ENCODE measurements around the gene MGA.

MGA gene

GRCh38 chr15:41789236-41789635 lies 129.0 kb downstream of the MGA start:
- no peak for DNase-seq

GRCh38 chr15:41789662-41790061 lies 129.5 kb downstream of the MGA start:
- no peak for DNase-seq

GRCh38 chr15:41790169-41790568 lies 130.0 kb downstream of the MGA start:
- DNase-seq, result no peak

GRCh38 chr15:41790756-41791546 lies 130.7 kb downstream of the MGA start:
- no peak for DNase-seq

- no peak for DNase-seq
Measured at GRCh38 chr15:41791547-41791937, 131.3 kb downstream of the MGA start.

- no peak for DNase-seq
Measured at GRCh38 chr15:41792000-41792637, 131.9 kb downstream of the MGA start.

GRCh38 chr15:41794081-41794480 lies 133.9 kb downstream of the MGA start:
- no peak for DNase-seq

- no peak for DNase-seq
Measured at GRCh38 chr15:41795996-41796856, 136.0 kb downstream of the MGA start.

- DNase-seq, result no peak
Measured at GRCh38 chr15:41797201-41797944, 137.2 kb downstream of the MGA start.

- DNase-seq, result no peak
Measured at GRCh38 chr15:41798607-41799487, 138.6 kb downstream of the MGA start.

- DNase-seq, result no peak
Measured at GRCh38 chr15:41799488-41799805, 139.2 kb downstream of the MGA start.

GRCh38 chr15:41801185-41801584 lies 141.0 kb downstream of the MGA start:
- DNase-seq, result no peak

GRCh38 chr15:41801850-41802455 lies 141.7 kb downstream of the MGA start:
- no peak for DNase-seq

GRCh38 chr15:41804361-41804760 lies 144.2 kb downstream of the MGA start:
- no peak for DNase-seq

GRCh38 chr15:41804916-41805666 lies 144.9 kb downstream of the MGA start:
- DNase-seq, result no peak

GRCh38 chr15:41805711-41806110 lies 145.5 kb downstream of the MGA start:
- no peak for DNase-seq

- no peak for DNase-seq
Measured at GRCh38 chr15:41806291-41807181, 146.3 kb downstream of the MGA start.

GRCh38 chr15:41809121-41809520 lies 148.9 kb downstream of the MGA start:
- no peak for DNase-seq

- DNase-seq, result no peak
Measured at GRCh38 chr15:41809526-41810220, 149.5 kb downstream of the MGA start.

All from DMS 273 treated with DMSO at 0.1 percent for 48 hours (cell line).